Measurements from ENCODE around the gene GSTA2.
"Not testable (repeated sequence)": the region's sequence is repeated elsewhere in the genome, so short reads cannot be mapped to it uniquely, and the experiment has no call there.

The GSTA2 gene

DNA sequence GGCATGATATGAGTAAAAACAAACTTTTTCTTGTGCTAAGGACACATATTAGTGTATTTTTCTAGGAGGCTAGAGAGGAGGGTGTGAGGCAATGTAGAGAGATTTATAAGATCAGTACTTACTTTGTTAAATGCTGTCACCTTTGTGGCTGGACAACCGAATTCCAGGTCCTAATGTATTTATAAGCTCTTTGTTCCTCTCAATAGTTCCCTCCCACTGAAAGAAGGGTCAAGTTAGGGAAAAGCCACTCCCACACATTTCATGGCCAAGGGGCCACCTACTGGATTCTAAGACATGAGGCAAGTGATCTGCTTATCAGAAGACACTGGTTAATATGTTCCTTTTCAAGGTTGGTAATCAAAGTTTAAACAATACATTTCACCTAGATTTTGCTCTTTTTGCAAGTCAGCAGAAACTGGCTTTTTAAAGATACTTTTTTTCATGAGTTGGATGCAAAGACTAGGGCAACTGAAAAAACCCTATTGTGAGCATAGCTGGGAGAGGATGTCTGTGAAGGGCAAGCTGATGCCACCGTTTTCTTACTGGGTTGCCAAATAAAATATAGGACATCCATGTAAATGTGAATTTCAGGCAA lies at the start of gene GSTA2:
Gene GSTA2 (minus strand): TSS at position 154 of the 595 bp plus-strand sequence. CDS start 5,528 bp downstream, outside the sequence.
- not testable (repeated sequence) for FAIRE-seq

DNA sequence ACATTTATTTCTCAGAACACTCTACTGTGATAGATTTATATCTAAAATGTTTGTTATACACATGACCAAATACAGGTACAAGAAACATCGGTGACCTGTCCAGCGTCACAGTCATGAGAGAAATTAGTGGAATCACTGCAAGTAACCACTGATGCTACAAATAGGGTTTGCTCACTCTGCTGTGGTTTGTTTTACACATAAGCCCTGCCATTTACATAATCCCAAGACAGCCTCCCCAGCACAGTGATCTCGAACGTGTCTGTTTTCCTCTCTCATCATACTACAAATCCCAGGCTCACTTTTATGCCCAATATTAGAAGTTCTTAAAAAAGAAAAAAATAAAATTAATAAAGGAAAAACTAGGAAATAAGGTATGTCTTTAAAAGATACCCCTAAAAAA lies 46.5 kb upstream of the GSTA2 start:
- not testable (repeated sequence) for FAIRE-seq

DNA sequence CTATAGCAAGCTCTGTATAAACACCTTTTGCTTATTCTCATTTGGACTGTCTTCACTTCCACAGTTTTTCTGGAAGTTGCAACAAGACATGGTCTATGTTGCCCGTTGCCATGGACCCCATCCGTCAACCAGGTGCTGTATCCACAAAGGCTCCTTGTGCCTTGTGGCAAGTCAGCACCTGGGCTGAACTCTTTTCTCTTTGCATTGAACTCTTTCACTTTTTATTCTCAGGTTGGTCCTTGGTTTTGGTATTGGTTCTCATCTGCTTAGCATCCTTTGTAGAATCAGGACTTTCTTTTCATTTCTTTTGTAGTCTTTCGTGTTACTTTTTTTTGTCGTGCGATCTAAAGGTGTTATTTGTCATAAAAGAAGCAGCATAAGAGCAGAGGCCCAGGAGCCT lies 45.4 kb upstream of the GSTA2 start:
- FAIRE-seq: no peak

DNA sequence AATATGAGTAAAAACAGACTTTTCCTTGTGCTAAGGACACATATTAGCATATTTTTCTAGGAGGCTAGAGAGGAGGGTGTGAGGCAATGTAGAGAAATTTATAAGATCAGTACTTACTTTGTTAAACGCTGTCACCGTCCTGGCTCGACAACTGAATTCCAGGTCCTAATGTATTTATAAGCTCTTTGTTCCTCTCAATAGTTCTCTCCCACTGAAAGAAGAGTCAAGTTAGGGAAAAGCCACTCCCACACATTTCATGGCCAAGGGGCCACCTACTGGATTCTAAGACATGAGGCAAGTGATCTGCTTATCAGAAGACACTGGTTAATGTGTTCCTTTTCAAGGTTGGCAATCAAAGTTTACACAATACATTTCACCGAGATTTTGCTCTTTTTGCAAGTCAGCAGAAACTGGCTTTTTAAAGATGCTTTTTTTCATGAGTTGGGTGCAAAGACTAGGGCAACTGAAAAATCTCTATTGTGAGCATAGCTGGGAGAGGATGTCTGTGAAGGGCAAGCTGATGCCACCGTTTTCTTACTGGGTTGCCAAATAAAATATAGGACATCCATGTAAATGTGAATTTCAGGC lies 40.5 kb upstream of the GSTA2 start, which contains the start of gene GSTA1:
Gene GSTA1 (minus strand): TSS at position 149 of the 588 bp plus-strand sequence. CDS start 4,549 bp downstream, outside the sequence.
- not testable (repeated sequence) for FAIRE-seq

GRCh38 chr6:52802806-52803205 lies 39.5 kb upstream of the GSTA2 start:
- FAIRE-seq: no peak

- no peak for FAIRE-seq
These were observed 38.0 kb upstream of the GSTA2 start for GRCh38 chr6:52801188-52801841.

DNA sequence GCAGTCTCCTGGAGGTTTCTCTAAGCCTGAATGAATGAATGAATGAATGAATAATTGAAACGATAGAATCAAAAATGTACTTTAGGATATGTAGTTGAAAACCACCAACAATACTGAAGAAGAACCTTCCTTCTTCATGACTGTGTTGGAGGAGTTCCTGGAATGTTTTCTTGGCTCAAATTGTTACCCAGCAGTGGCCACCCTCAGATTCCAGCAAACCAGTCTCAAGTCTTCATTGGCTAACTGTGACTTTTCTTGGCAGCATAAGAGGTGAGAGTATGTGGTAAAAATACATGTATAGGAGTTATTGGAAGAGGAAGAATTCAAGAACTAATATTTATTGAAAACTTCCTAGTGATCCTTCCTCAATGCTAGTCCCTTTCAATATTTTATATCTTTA lies 36.0 kb upstream of the GSTA2 start:
- FAIRE-seq: not testable (repeated sequence)

- not testable (repeated sequence) for FAIRE-seq
These were observed 31.1 kb upstream of the GSTA2 start for GRCh38 chr6:52794366-52794765.

- no peak for FAIRE-seq
These were observed 27.6 kb upstream of the GSTA2 start for GRCh38 chr6:52790861-52791260.

DNA sequence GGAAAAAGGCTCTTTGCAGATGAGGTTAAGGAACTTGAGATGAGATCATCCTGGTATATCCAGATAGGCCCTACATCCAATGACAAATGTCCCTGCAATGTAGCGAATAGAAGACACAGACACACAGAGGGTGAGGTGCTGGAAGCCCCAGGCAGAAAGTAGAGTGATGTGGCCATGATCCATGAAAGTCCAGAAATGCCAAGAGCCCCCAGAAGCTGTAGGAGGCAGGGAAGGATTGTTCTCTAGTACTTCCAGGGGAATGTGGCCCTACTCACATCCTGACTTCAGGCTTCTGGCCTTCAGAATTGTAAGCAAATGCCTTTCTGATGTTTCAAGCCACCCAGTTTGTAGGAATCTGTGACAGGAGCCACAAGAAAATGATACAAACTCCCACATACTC lies 26.4 kb upstream of the GSTA2 start:
- FAIRE-seq: not testable (repeated sequence)

GRCh38 chr6:52788478-52788877 lies 25.2 kb upstream of the GSTA2 start:
- FAIRE-seq: no peak

GRCh38 chr6:52787917-52788316 lies 24.6 kb upstream of the GSTA2 start:
- no peak for FAIRE-seq

- no peak for FAIRE-seq
These were observed 23.1 kb upstream of the GSTA2 start for GRCh38 chr6:52786249-52786956.

GRCh38 chr6:52782696-52783274 lies 19.5 kb upstream of the GSTA2 start:
- FAIRE-seq: not testable (repeated sequence)

- FAIRE-seq: not testable (repeated sequence)
These were observed 18.9 kb upstream of the GSTA2 start for GRCh38 chr6:52782209-52782608.

GRCh38 chr6:52779237-52779636 lies 16.0 kb upstream of the GSTA2 start:
- no peak for FAIRE-seq

DNA sequence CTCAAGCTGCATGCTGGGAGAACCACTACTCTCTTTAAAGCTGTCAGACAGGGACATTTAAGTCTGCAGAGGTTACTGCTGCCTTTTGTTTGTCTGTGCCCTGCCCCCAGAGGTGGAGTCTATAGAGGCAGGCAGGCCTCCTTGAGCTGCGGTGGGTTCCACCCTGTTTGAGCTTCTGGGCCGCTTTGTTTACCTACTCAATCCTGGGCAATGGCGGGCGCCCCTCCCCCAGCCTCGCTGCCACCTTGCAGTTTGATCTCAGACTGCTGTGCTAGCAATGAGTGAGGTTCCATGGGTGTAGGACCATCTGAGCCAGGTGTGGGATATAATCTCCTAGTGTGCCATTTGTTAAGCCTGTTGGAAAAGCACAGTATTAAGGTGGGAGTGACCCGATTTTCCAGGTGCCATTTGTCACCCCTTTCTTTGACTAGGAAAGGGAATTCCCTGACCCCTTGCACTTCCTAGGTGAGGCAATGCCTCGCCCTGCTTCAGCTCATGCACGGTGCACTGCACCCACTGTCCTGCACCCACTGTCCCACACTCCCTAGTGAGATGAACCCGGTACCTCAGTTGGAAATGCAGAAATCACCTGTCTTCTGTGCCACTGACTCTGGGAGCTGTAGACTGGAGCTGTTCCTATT lies 13.6 kb upstream of the GSTA2 start:
- not testable (repeated sequence) for FAIRE-seq

DNA sequence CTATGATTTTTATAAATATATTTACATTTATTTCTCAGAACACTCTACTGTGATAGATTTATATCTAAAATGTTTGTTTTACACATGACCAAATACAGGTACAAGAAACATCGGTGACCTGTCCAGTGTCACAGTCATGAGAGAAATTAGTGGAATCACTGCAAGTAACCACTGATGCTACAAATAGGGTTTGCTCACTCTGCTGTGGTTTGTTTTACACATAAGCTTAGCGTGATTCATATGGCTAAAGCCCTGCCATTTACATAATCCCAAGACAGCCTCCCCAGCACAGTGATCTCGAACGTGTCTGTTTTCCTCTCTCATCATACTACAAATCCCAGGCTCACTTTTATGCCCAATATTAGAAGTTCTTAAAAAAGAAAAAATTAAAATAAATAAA lies 6.1 kb upstream of the GSTA2 start:
- FAIRE-seq: not testable (repeated sequence)

GRCh38 chr6:52767658-52768057 lies 4.4 kb upstream of the GSTA2 start:
- not testable (repeated sequence) for FAIRE-seq

- not testable (repeated sequence) for FAIRE-seq
These were observed 1.4 kb downstream of the GSTA2 start for GRCh38 chr6:52761673-52762491.

DNA sequence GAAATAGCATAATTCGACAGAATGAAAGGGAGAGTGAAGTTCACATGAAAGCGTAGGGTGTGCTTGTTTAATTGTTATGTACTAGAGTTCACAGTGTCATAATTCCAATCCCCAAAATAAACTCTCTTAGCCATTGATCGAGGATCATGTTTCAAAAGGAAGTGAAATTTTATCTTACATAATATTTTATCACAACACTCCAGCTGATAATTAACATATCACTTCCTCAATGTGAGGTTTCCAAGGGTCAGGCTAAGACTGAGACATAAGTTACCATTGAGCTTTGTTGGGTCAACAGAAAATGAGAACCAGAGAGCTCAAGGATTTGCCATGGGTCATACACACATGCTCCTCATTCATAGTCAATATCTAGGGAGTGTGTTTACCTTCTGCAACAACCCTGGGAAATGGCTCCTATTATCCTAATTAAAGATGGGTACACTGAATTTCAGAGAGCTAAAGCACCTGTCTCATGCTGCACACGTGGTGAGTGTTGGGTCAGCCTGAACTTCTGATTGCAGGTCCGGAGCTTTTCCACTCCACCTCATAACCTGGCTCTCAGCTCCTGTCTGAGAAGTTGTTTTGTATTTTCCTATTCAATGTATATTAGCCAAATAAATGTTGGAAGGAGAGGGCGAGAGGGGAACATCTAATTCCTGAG lies 3.0 kb downstream of the GSTA2 start:
- FAIRE-seq: no peak
